HepG2 (cell line): ENCODE measurements around the gene DLG4.
"Not testable (repeated sequence)": the region's sequence is repeated elsewhere in the genome, so short reads cannot be mapped to it uniquely, and the experiment has no call there.

Source experiments
- HNF1A ChIP-seq, 2 experiments: sonication (generic) in 1 of 2; formaldehyde crosslinking in 1 of 2; IDR thresholded peaks; 2 replicates each; pipeline versions ENCODE4 v1.4.0 to v1.6.1; 2016 to 2020; ENCODE audit warnings: borderline replicate concordance in 1 of 2, low read depth in 1 of 2, mild to moderate bottlenecking in 1 of 2, missing genetic modification reagents in 1 of 2
- KLF16 ChIP-seq, 2 experiments: sonication (generic) in 1 of 2; formaldehyde crosslinking in 1 of 2; IDR thresholded peaks; 2 replicates each; pipeline versions ENCODE4 v1.6.1 to v1.8.0; 2016 to 2023; ENCODE audit warnings: missing genetic modification reagents in 2 of 2, missing compliant biosample characterization in 1 of 2
- MAZ ChIP-seq, 2 experiments: sonication (generic) in 1 of 2; formaldehyde crosslinking in 1 of 2; IDR thresholded peaks; 2 replicates each; pipeline versions ENCODE4 v1.5.0 to v1.6.1; 2012 to 2020; ENCODE audit warnings: low read depth in 2 of 2, mild to moderate bottlenecking in 2 of 2, borderline replicate concordance in 1 of 2, improper control_type of control experiment in 1 of 2, low read length in 1 of 2, missing genetic modification reagents in 1 of 2, moderate library complexity in 1 of 2
- POLR2A ChIP-seq, 2 experiments: IDR thresholded peaks; 2 replicates each; pipeline ENCODE4 v1.6.1; 2011; ENCODE audit warnings: low read depth in 2 of 2, low read length in 2 of 2, mild to moderate bottlenecking in 1 of 2, moderate library complexity in 1 of 2; ENCODE audit not compliant: insufficient read depth in 1 of 2
- POLR2AphosphoS5 ChIP-seq: IDR thresholded peaks from 2 replicates; pipeline ENCODE4 v1.6.1; 2012; ENCODE audit warnings: low read depth, low read length
- SP4 ChIP-seq: sonication (generic); formaldehyde crosslinking; IDR thresholded peaks from 2 replicates; pipeline ENCODE4 v1.8.1; 2023; ENCODE audit warnings: mild to moderate bottlenecking, missing genetic modification reagents
- TAF1 ChIP-seq: sonication (generic); formaldehyde crosslinking; IDR thresholded peaks from 2 replicates; pipeline ENCODE4 v1.4.0; 2020; ENCODE audit warnings: missing genetic modification reagents
- TCF7 ChIP-seq: sonication (generic); IDR thresholded peaks from 2 replicates; pipeline ENCODE4 v1.6.1; 2016; ENCODE audit warnings: antibody characterized with exemption, low read depth
- USF2 ChIP-seq, 2 experiments: sonication (generic) in 1 of 2; formaldehyde crosslinking in 1 of 2; IDR thresholded peaks; 2 replicates each; pipeline versions ENCODE4 v1.5.1 to v1.6.1; 2011 to 2020; ENCODE audit warnings: borderline replicate concordance in 1 of 2, low read depth in 1 of 2, low read length in 1 of 2, mild to moderate bottlenecking in 1 of 2, missing genetic modification reagents in 1 of 2, moderate library complexity in 1 of 2
- ZNF24 ChIP-seq: fragments of 450-650 bp; IDR thresholded peaks from 2 replicates; pipeline ENCODE4 v1.6.1; 2017; ENCODE audit warnings: antibody characterized with exemption, mild to moderate bottlenecking
- ZNF766 ChIP-seq: sonication (generic); formaldehyde crosslinking; IDR thresholded peaks from 2 replicates; pipeline ENCODE4 v1.5.0; 2020; ENCODE audit warnings: missing genetic modification reagents, borderline replicate concordance
- TF ChIP-seq, protein P1 (sequence below): sonication (generic); formaldehyde crosslinking; IDR thresholded peaks from 2 replicates; pipeline ENCODE4 v1.4.0; 2020; ENCODE audit warnings: mild to moderate bottlenecking, missing genetic modification reagents
- TF ChIP-seq, protein P2 (sequence below): sonication (generic); formaldehyde crosslinking; IDR thresholded peaks from 2 replicates; pipeline ENCODE4 v1.8.0; 2022; ENCODE audit warnings: mild to moderate bottlenecking, missing genetic modification reagents, borderline replicate concordance

- TF ChIP-seq TCF7; HNF1A (IDR thresholded peaks at IDR 0.05; ENCODE audit: low read depth); HNF1A (CRISPR knock-in tag; IDR thresholded peaks at IDR 0.05; ENCODE audit: borderline replicate concordance); SP4 (CRISPR knock-in tag); POLR2A (IDR thresholded peaks at IDR 0.05; ENCODE audit: insufficient read depth in 1 of 2, low read depth in 2 of 2, low read length in 2 of 2); MAZ (IDR thresholded peaks at IDR 0.05; ENCODE audit: borderline replicate concordance, low read depth, low read length); MAZ (CRISPR knock-in tag; IDR thresholded peaks at IDR 0.05; ENCODE audit: low read depth); USF2 (IDR thresholded peaks at IDR 0.05; ENCODE audit: low read depth, low read length); USF2 (CRISPR knock-in tag; IDR thresholded peaks at IDR 0.05; ENCODE audit: borderline replicate concordance); POLR2AphosphoS5; TAF1 (CRISPR knock-in tag); ZNF24; KLF16 (CRISPR knock-in tag; IDR thresholded peaks at IDR 0.05); ZNF766: not testable (repeated sequence)
- TF ChIP-seq, protein P1, sequence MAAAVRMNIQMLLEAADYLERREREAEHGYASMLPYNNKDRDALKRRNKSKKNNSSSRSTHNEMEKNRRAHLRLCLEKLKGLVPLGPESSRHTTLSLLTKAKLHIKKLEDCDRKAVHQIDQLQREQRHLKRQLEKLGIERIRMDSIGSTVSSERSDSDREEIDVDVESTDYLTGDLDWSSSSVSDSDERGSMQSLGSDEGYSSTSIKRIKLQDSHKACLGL (CRISPR knock-in tag): not testable (repeated sequence)
- TF ChIP-seq, protein P2, sequence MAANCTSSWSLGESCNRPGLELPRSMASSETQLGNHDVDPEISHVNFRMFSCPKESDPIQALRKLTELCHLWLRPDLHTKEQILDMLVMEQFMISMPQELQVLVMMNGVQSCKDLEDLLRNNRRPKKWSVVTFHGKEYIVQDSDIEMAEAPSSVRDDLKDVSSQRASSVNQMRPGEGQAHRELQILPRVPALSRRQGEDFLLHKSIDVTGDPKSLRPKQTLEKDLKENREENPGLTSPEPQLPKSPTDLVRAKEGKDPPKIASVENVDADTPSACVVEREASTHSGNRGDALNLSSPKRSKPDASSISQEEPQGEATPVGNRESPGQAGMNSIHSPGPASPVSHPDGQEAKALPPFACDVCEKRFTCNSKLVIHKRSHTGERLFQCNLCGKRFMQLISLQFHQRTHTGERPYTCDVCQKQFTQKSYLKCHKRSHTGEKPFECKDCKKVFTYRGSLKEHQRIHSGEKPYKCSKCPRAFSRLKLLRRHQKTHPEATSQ (CRISPR knock-in tag): not testable (repeated sequence)
Measured at GRCh38 chr17:7159571-7159970, 60.1 kb downstream of the DLG4 start.
